ENCODE data around the gene PIK3R2.

The PIK3R2 gene

DNA sequence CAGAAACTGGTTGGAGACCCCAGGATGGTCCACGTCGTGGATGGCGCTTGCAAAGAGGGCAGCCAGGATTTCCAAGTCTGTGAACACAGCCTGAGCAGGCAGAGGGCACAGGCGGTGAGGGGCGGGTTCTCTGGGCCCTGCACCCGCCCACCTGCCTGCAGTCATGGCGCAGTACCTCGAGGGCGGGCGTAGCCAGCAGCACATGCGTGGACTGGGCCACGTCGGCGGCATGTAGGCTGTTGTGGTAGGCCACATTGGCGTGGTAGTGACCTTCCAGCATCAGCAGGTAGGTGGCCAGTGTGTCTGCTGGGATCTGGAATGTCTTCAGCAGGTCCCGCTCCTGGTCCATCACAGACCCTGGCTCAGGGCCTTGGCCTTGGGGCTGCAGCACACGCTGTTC lies 65.2 kb downstream of the PIK3R2 start:
- no peak for DNase-seq (ENCODE audit: low read depth, low spot score)
- no peak overlapping the region for H3K4me3 ChIP-seq (ENCODE audit: low read length)

DNA sequence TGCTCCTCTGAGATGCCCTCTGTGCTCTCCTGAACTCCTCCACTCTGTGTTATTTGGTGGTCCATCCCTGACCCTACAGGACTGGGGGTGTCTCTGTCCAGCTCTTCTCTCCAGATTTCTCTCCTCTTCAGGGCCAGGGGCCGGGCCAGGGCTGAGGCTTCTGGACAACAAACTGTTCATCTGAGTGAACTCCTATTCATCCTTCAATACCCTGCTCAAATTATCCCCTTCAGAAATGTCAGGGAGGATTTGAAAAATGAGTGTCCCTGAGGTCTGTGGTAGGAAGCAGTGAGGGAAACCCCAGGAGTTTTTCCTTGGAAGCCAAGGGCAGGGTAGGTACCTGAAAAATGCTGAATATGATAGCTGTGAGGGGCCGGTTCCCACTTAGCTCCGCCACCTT lies 65.6 kb downstream of the PIK3R2 start:
- no peak for DNase-seq (ENCODE audit: low read depth, low spot score)

More for the DNA sequence above, 65.6 kb downstream of the PIK3R2 start:
- H3K4me3 ChIP-seq (ENCODE audit: low read length), result no peak overlapping the region
